A673 (cell line): Measurements from ENCODE around the gene SST. TPM values are rescaled to one million over a fixed set of nuclear protein-coding genes. Genes with fewer than 3 reads are reported as not detected.

Experiments
- BruUV-seq: library from RNA; stranded (reverse); fragments of 400-500 nt; replicated peaks from 2 replicates; lab custom pipeline; 2021; lab: Mats Ljungman, UMichigan
- CTCF ChIA-PET: fragments of 300-600 bp; sonication (Branson Sonifier 250); formaldehyde crosslinking; loops from one replicate; lab custom pipeline; 2022; ENCODE audit warnings: antibody characterized with exemption; lab: Charles Lee
- POLR2A ChIA-PET: fragments of 300-600 bp; sonication (Branson Sonifier 250); formaldehyde crosslinking; loops from one replicate; lab custom pipeline; 2022; ENCODE audit warnings: antibody characterized with exemption; ENCODE audit not compliant: low non-redundant PET; lab: Charles Lee
- DNase-seq: peaks from one replicate; pipeline ENCODE4 v3.0.0-alpha.2; 2015; ENCODE audit warnings: low spot score
- H3K27ac ChIP-seq: fragments of 200-600 bp; sonication (generic); 2 replicates; pipeline ENCODE4 v1.5.1; 2016; ENCODE audit warnings: mixed run types, low read depth, mild to moderate bottlenecking, mixed read lengths, antibody characterized with exemption, low read length; ENCODE audit not compliant: poor library complexity, severe bottlenecking
- H3K27me3 ChIP-seq: fragments of 200-600 bp; sonication (generic); replicated peaks from 2 replicates; pipeline ENCODE4 v1.6.1; 2017; ENCODE audit warnings: mixed run types, low read depth, mild to moderate bottlenecking, mixed read lengths, antibody characterized with exemption, low read length; ENCODE audit not compliant: insufficient read depth, poor library complexity
- H3K36me3 ChIP-seq: fragments of 200-600 bp; sonication (generic); 2 replicates; pipeline ENCODE4 v1.6.1; 2016; ENCODE audit warnings: mixed run types, mild to moderate bottlenecking, mixed read lengths, antibody characterized with exemption, low read length; ENCODE audit not compliant: insufficient read depth, poor library complexity, severe bottlenecking
- H3K4me1 ChIP-seq: fragments of 200-600 bp; sonication (generic); 2 replicates; pipeline ENCODE4 v1.6.1; 2017; ENCODE audit warnings: mixed run types, mild to moderate bottlenecking, mixed read lengths, antibody characterized with exemption, low read length; ENCODE audit not compliant: insufficient read depth, poor library complexity, severe bottlenecking
- H3K4me3 ChIP-seq: fragments of 200-600 bp; sonication (generic); 2 replicates; pipeline ENCODE4 v1.5.1; 2016; ENCODE audit warnings: low read depth, mixed run types, mild to moderate bottlenecking, mixed read lengths, low read length; ENCODE audit not compliant: poor library complexity, severe bottlenecking
- H3K9me3 ChIP-seq: fragments of 200-600 bp; sonication (generic); 2 replicates; pipeline ENCODE4 v1.6.1; 2016; ENCODE audit warnings: mixed run types, low read depth, mild to moderate bottlenecking, mixed read lengths, antibody characterized with exemption, low read length; ENCODE audit not compliant: poor library complexity, severe bottlenecking
- EZH2 ChIP-seq: fragments of 200-600 bp; sonication (generic); IDR thresholded peaks from 2 replicates; pipeline ENCODE4 v1.6.1; 2017; ENCODE audit warnings: borderline replicate concordance, low read depth, mild to moderate bottlenecking, mixed read lengths, antibody characterized with exemption, low read length; ENCODE audit not compliant: poor library complexity, severe bottlenecking
- intact Hi-C: fragments of 100-400 bp; cut with micrococcal nuclease; formaldehyde crosslinking; loops from one replicate; pipeline ENCODE4 v1.10.0; 2022; ENCODE audit not compliant: unreplicated experiment
- total RNA-seq: library from RNA; stranded (reverse); gene quantifications from 2 replicates; pipeline ENCODE4 v1.2.3, GENCODE V29; 2021
- TF ChIP-seq, protein P1 (sequence below): fragments of 300-800, 200-600 bp; sonication (generic); conservative IDR thresholded peaks from 2 replicates; pipeline ENCODE4 v1.5.1; 2017; ENCODE audit warnings: low read depth, mild to moderate bottlenecking, antibody characterized with exemption, low read length, moderate library complexity, mixed read lengths

The SST gene
- total RNA-seq, 1 experiment from 2014 or later: not detected

DNA sequence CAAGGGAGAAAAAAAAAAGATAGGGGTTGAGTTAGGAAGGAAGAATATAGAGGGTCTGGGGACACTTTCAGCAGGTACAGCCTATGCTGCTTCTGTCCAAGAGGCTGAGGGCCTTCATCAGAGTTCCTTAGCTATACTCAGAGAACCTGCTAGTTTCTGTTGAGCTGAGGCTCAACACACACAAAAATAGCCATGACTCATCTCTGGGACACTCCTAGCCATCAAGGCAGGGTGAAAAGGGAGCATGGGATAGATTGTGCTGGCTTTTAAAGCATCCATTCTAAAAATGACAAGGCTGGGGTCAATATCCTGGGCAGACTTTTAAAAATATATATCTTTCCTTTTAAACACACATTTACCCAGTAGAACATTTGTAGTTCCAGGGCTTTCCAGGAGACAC, 35.0 kb upstream of the SST start:
- H3K4me3 ChIP-seq: no peak overlapping the region
- ChIA-PET POLR2A (no interaction called here), CTCF (no interaction called here)
- H3K9me3 ChIP-seq: no peaks in the 10 kb centered on the region
- TF ChIP-seq, protein P1, sequence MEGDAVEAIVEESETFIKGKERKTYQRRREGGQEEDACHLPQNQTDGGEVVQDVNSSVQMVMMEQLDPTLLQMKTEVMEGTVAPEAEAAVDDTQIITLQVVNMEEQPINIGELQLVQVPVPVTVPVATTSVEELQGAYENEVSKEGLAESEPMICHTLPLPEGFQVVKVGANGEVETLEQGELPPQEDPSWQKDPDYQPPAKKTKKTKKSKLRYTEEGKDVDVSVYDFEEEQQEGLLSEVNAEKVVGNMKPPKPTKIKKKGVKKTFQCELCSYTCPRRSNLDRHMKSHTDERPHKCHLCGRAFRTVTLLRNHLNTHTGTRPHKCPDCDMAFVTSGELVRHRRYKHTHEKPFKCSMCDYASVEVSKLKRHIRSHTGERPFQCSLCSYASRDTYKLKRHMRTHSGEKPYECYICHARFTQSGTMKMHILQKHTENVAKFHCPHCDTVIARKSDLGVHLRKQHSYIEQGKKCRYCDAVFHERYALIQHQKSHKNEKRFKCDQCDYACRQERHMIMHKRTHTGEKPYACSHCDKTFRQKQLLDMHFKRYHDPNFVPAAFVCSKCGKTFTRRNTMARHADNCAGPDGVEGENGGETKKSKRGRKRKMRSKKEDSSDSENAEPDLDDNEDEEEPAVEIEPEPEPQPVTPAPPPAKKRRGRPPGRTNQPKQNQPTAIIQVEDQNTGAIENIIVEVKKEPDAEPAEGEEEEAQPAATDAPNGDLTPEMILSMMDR: no peak
- TF ChIP-seq EZH2: no peak
- no TSS peak for BruUV-seq
- intact Hi-C loops: no loop called here
- no peak for DNase-seq
- no peaks in the 10 kb centered on the region for H3K36me3 ChIP-seq
- no peaks in the 10 kb centered on the region for H3K27me3 ChIP-seq
- no peaks in the 10 kb centered on the region for H3K4me1 ChIP-seq
- no peak overlapping the region for H3K27ac ChIP-seq

GRCh38 chr3:187702507-187703033, 32.4 kb upstream of the SST start, which contains the start of gene RTP2:
Gene RTP2, minus strand, starts transcription at chr3:187702557. Its CDS starts 429 bp downstream, at chr3:187702128.
- no peaks in the 10 kb centered on the region for H3K36me3 ChIP-seq
- DNase-seq: no peak
- no TSS peak for BruUV-seq
- CTCF ChIA-PET: interaction anchor here (0.6 to 1.2 kb wide), 3 partner anchors 12 to 482 kb away, joined by 3 to 5 read pairs (median 3); no protein-coding TSS in a partner anchor
- POLR2A ChIA-PET: no interaction called here
- TF ChIP-seq, protein P1: no peak
- TF ChIP-seq EZH2: no peak
- H3K4me3 ChIP-seq: no peak within 1 kb of the TSS
- H3K27me3 ChIP-seq: no peaks in the 10 kb centered on the region
- intact Hi-C loops: no loop called here
- H3K4me1 ChIP-seq: no peaks in the 10 kb centered on the region
- no peak within 1 kb of the TSS for H3K27ac ChIP-seq
- H3K9me3 ChIP-seq: no peaks in the 10 kb centered on the region

DNA sequence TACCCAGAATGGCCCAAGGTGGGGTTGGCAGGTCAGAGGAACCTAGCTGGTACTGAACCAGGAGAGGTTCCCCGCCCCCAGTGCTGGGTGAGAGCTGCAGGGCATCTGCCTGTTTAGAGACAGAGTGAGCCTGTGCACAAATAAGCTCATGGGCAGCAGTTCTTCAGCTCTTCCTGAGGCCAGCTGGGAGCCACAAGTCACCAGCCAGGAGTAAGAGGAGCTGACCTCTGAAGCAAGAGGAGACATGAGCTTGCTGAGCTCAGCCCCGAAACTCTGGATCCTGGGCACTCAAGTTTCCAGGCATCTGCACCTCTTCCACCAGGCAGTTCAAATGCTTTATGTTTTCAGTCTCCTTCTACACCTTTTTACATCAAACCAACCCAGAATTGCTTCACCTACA, 30.1 kb upstream of the SST start:
- BruUV-seq: no TSS peak
- intact Hi-C loops: no loop called here
- H3K9me3 ChIP-seq: no peaks in the 10 kb centered on the region
- H3K4me3 ChIP-seq: no peak overlapping the region
- ChIA-PET CTCF (no interaction called here), POLR2A (interaction anchor here (0.7 kb wide), 1 partner anchor 375 kb away, joined by 4 read pairs; no protein-coding TSS in a partner anchor)
- TF ChIP-seq EZH2: no peak
- TF ChIP-seq, protein P1: no peak
- H3K27ac ChIP-seq: no peak overlapping the region
- no peak for DNase-seq
- no peaks in the 10 kb centered on the region for H3K27me3 ChIP-seq
- no peaks in the 10 kb centered on the region for H3K36me3 ChIP-seq
- H3K4me1 ChIP-seq: no peaks in the 10 kb centered on the region
